ENCODE data around the gene SARDH.

The SARDH gene

GRCh38 chr9:133704711-133705181 is 33.4 kb downstream of the SARDH start:
- Histone ChIP-seq H3K4me1 (ENCODE audit: control insufficient read depth, insufficient read depth, low read length, poor library complexity, severe bottlenecking) (peaks cover 21% of the 10 kb centered on the region), H3K4me3 (ENCODE audit: extremely low read depth, insufficient read depth, low read length, poor library complexity, severe bottlenecking) (no peak overlapping the region), H3K9me3 (ENCODE audit: control insufficient read depth, low read length) (no peaks in the 10 kb centered on the region), H3K36me3 (ENCODE audit: control insufficient read depth, insufficient read depth, low read length) (no peaks in the 10 kb centered on the region), H3K27ac (ENCODE audit: low read depth, low read length, severe bottlenecking) (no peak overlapping the region)
- WGBS, 2 experiments (ENCODE audit: insufficient coverage in 2 of 2) = 91 to 94% methylated on average over 19 to 23 of the region's 23 CpGs

DNA sequence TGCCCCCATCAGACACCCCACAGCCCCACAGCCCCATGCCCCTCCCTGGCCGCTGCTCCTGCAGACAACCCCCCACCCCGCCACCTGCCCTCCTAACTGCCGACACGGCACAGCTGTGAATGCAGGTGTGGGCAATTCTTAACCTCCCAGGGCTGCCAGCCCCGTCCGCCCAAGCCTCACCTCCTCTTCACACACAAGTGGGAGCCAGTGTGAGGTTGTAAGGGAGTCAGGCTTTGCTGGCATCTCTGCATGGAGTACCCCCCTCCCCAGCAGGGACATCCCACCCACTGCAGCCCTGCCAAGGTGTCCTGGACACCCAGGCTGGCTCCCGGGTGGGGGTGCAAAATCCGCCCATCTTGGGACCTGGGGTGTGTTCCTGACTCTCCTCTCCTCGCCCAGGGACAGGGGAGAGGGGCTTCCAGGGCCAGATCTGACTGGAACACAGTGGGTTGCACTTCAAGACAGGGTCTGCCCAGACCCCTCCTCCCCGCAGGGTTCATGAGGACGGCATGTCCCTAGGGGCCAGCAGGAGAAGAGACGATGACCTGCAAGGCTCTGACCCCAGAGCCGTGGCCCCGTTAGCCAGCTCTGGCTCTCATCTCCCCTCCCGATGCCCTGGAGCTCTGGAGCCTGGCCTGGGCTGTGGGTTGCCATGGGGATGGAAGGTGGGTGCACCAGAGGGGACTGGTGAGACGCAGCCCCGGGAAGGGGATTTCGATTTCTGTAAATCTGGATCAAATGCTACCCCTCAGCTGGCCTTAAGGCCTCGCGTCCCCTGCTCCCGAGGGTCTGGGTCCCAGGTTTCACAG is 34.4 kb downstream of the SARDH start:
- H3K4me3 ChIP-seq (ENCODE audit: extremely low read depth, insufficient read depth, low read length, poor library complexity, severe bottlenecking) = no peak overlapping the region
- no peaks in the 10 kb centered on the region for H3K9me3 ChIP-seq (ENCODE audit: control insufficient read depth, low read length)
- 83 to 87% methylated on average over 10 to 16 of the region's 21 CpGs for WGBS, 2 experiments (ENCODE audit: insufficient coverage in 2 of 2)
- H3K36me3 ChIP-seq (ENCODE audit: control insufficient read depth, insufficient read depth, low read length) = no peaks in the 10 kb centered on the region
- peaks cover 21% of the 10 kb centered on the region for H3K4me1 ChIP-seq (ENCODE audit: control insufficient read depth, insufficient read depth, low read length, poor library complexity, severe bottlenecking)
- no peak overlapping the region for H3K27ac ChIP-seq (ENCODE audit: low read depth, low read length, severe bottlenecking)

DNA sequence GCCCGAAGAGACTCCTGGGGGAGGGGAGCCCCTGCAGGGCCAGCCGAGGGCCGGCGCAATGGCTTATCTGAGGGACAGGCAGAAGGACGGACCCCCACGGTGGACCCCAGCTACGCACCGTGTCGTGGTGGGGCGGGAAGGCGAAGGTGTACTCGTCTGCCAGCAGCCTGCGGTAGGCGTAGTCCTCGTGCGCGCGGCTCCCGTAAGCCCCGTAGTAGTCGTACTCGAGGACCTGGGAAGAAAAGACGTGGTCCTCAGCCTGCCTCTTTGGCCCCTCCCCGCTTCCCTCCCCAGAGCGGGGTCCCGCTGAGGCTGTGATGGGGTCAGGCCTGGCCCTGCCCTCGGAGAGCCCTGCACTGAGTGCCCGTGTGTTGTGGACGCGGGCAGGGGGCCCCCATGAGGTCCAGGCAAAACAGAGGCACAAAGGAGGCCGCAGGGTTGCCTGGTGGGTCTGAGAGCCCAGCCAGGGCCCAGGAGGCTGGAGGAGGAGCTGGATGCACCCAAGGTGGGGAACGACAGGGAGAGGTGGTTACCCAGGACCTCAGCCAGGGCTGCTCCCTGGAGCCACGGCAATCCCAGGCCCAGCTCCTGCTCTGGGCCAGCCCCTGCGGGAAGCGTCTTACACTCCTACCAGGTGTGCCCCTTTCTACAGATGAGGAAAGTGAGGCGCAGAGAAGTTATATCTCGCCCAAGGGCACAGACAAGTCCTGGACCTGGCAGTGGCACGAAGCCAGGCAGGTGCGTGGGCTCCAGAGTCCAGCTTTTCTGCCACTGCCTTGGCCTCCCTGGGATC is 35.2 kb downstream of the SARDH start:
- Histone ChIP-seq H3K4me1 (ENCODE audit: control insufficient read depth, insufficient read depth, low read length, poor library complexity, severe bottlenecking) (peaks cover 21% of the 10 kb centered on the region), H3K36me3 (ENCODE audit: control insufficient read depth, insufficient read depth, low read length) (no peaks in the 10 kb centered on the region), H3K9me3 (ENCODE audit: control insufficient read depth, low read length) (no peaks in the 10 kb centered on the region), H3K27ac (ENCODE audit: low read depth, low read length, severe bottlenecking) (no peak overlapping the region), H3K4me3 (ENCODE audit: extremely low read depth, insufficient read depth, low read length, poor library complexity, severe bottlenecking) (no peak overlapping the region)
- WGBS, 2 experiments (ENCODE audit: insufficient coverage in 2 of 2) = 80 to 85% methylated on average over 34 to 36 of the region's 39 CpGs

DNA sequence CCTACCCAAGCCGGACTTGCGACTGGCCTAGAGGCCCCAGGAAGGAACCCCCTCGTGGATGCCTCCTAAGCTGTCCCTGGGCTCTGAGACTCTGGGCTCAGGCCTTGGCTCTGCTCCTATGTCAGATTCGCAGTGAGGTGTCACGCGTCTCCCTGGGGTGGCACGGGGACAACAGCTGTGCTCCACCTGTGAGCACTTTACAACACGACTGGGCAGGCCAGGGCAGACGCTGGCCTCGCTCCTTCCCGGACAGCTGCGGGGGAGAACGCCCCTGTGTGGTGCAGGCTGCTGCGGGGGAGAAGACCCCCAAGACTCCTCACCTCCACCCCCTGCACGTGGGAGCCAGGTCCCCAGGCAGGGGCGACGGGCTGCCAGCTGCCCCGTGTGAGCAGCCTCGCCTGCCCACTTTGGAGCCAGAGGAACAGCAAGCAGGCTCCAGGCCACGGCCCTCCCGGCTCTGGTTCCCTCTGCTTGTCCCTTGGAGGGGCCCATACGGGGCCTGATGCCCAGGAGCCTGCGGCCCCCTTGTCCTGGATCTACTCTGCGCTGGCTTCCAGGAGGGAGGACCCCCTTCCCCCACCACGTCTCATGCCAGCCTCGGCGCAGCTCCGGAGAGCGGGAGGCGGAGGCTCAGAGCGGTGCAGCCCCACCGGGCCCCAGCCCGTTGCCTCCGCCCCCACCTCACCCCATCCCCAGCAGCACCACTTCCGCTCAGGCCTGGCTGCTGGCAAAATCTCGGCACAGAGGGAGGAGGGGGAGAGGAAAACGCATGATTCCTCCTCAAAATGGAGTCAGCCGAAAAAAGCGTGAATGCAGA is 36.0 kb downstream of the SARDH start:
- WGBS, 2 experiments (ENCODE audit: insufficient coverage in 2 of 2) = 84 to 86% methylated on average over 24 to 25 of the region's 39 CpGs
- Histone ChIP-seq H3K36me3 (ENCODE audit: control insufficient read depth, insufficient read depth, low read length) (no peaks in the 10 kb centered on the region), H3K4me3 (ENCODE audit: extremely low read depth, insufficient read depth, low read length, poor library complexity, severe bottlenecking) (no peak overlapping the region), H3K27ac (ENCODE audit: low read depth, low read length, severe bottlenecking) (no peak overlapping the region), H3K4me1 (ENCODE audit: control insufficient read depth, insufficient read depth, low read length, poor library complexity, severe bottlenecking) (peaks cover 21% of the 10 kb centered on the region), H3K9me3 (ENCODE audit: control insufficient read depth, low read length) (no peaks in the 10 kb centered on the region)

GRCh38 chr9:133701321-133701980 is 36.7 kb downstream of the SARDH start:
- Histone ChIP-seq H3K9me3 (ENCODE audit: control insufficient read depth, low read length) (no peaks in the 10 kb centered on the region), H3K36me3 (ENCODE audit: control insufficient read depth, insufficient read depth, low read length) (no peaks in the 10 kb centered on the region), H3K4me3 (ENCODE audit: extremely low read depth, insufficient read depth, low read length, poor library complexity, severe bottlenecking) (no peak overlapping the region), H3K4me1 (ENCODE audit: control insufficient read depth, insufficient read depth, low read length, poor library complexity, severe bottlenecking) (peaks cover 21% of the 10 kb centered on the region), H3K27ac (ENCODE audit: low read depth, low read length, severe bottlenecking) (no peak overlapping the region)
- WGBS, 2 experiments (ENCODE audit: insufficient coverage in 2 of 2) = 91 to 94% methylated on average over 31 to 33 of the region's 33 CpGs

DNA sequence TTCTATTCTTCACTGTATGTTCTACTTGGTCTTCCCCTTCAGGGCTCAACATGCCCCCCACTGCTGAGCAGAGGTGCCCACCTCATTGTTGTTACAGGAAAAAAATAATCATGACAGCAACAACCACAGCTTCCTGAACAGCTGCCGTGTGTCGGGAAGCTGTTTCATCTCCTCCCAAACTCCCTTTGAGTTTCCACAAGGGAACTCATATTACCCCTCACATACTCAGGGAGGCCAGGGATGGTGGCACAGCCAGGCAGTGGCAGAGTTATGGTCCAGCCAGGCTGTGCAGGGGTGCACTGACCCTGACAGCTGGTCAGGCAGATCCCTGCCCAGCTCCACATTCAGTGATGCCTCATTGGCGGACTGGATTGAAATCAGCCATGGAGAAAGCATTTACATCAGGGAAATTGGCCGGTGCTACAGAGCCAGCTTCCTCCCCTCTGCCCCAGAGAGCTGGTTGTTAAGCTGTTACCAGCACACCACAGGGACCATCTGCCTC is 37.3 kb downstream of the SARDH start:
- WGBS, 2 experiments (ENCODE audit: insufficient coverage in 2 of 2) = 88 to 100% methylated on average over 4 of the region's 4 CpGs
- no peaks in the 10 kb centered on the region for H3K9me3 ChIP-seq (ENCODE audit: control insufficient read depth, low read length)
- no peaks in the 10 kb centered on the region for H3K36me3 ChIP-seq (ENCODE audit: control insufficient read depth, insufficient read depth, low read length)
- no peak overlapping the region for H3K4me3 ChIP-seq (ENCODE audit: extremely low read depth, insufficient read depth, low read length, poor library complexity, severe bottlenecking)
- no peak overlapping the region for H3K27ac ChIP-seq (ENCODE audit: low read depth, low read length, severe bottlenecking)
- peaks cover 21% of the 10 kb centered on the region for H3K4me1 ChIP-seq (ENCODE audit: control insufficient read depth, insufficient read depth, low read length, poor library complexity, severe bottlenecking)

GRCh38 chr9:133699546-133699945 is 38.6 kb downstream of the SARDH start:
- Histone ChIP-seq H3K9me3 (ENCODE audit: control insufficient read depth, low read length) (no peaks in the 10 kb centered on the region), H3K36me3 (ENCODE audit: control insufficient read depth, insufficient read depth, low read length) (no peaks in the 10 kb centered on the region), H3K4me1 (ENCODE audit: control insufficient read depth, insufficient read depth, low read length, poor library complexity, severe bottlenecking) (peaks cover 21% of the 10 kb centered on the region), H3K4me3 (ENCODE audit: extremely low read depth, insufficient read depth, low read length, poor library complexity, severe bottlenecking) (no peak overlapping the region), H3K27ac (ENCODE audit: low read depth, low read length, severe bottlenecking) (no peak overlapping the region)
- 97% methylated on average over 5 of the region's 6 CpGs; no CpG with 5 or more reads in 1 of the 2 experiments for WGBS, 2 experiments (ENCODE audit: insufficient coverage in 2 of 2)

- 85 to 90% methylated on average over 9 to 11 of the region's 12 CpGs for WGBS, 2 experiments (ENCODE audit: insufficient coverage in 2 of 2)
- H3K36me3 ChIP-seq (ENCODE audit: control insufficient read depth, insufficient read depth, low read length) = no peaks in the 10 kb centered on the region
- peaks cover 21% of the 10 kb centered on the region for H3K4me1 ChIP-seq (ENCODE audit: control insufficient read depth, insufficient read depth, low read length, poor library complexity, severe bottlenecking)
- no peaks in the 10 kb centered on the region for H3K9me3 ChIP-seq (ENCODE audit: control insufficient read depth, low read length)
- H3K4me3 ChIP-seq (ENCODE audit: extremely low read depth, insufficient read depth, low read length, poor library complexity, severe bottlenecking) = no peak overlapping the region
- H3K27ac ChIP-seq (ENCODE audit: low read depth, low read length, severe bottlenecking) = no peak overlapping the region
Measured at GRCh38 chr9:133696071-133696472, 42.1 kb downstream of the SARDH start.

GRCh38 chr9:133694686-133695085 is 43.5 kb downstream of the SARDH start:
- 83 to 100% methylated on average over 2 of the region's 3 CpGs for WGBS, 2 experiments (ENCODE audit: insufficient coverage in 2 of 2)

More at GRCh38 chr9:133694686-133695085, 43.5 kb downstream of the SARDH start:
- Histone ChIP-seq H3K4me3 (ENCODE audit: extremely low read depth, insufficient read depth, low read length, poor library complexity, severe bottlenecking) (no peak overlapping the region), H3K27ac (ENCODE audit: low read depth, low read length, severe bottlenecking) (no peak overlapping the region), H3K36me3 (ENCODE audit: control insufficient read depth, insufficient read depth, low read length) (no peaks in the 10 kb centered on the region), H3K9me3 (ENCODE audit: control insufficient read depth, low read length) (no peaks in the 10 kb centered on the region), H3K4me1 (ENCODE audit: control insufficient read depth, insufficient read depth, low read length, poor library complexity, severe bottlenecking) (peaks cover 30% of the 10 kb centered on the region)
